ENCODE measurements around the gene IL25. TPM values are rescaled to one million over a fixed set of nuclear protein-coding genes. Genes with fewer than 3 reads are reported as not detected.

IL25 gene
- total RNA-seq, 1 donor from 2014 or later, result not detected

GRCh38 chr14:23361763-23362162, 10.8 kb upstream of the IL25 start:
- no peak overlapping the region for H3K4me3 Mint-ChIP-seq
- no peak overlapping the region for H3K27ac Mint-ChIP-seq
- no peak for TF ChIP-seq CTCF (IDR thresholded peaks at IDR 0.05)
- intact Hi-C loops (cut with micrococcal nuclease), result no loop called here
- ATAC-seq (ENCODE audit: low read depth), result no peak
- H3K4me1 Mint-ChIP-seq, result no peaks in the 10 kb centered on the region
- no peaks in the 10 kb centered on the region for H3K36me3 Mint-ChIP-seq (ENCODE audit: low read depth)
- ChIA-PET CTCF (no interaction called here), POLR2A (no interaction called here)
- H3K27me3 Mint-ChIP-seq, result peaks cover 29% of the 10 kb centered on the region
- H3K9me3 Mint-ChIP-seq, result no peaks in the 10 kb centered on the region
- no peak for DNase-seq

GRCh38 chr14:23362200-23362599, 10.4 kb upstream of the IL25 start:
- CTCF ChIA-PET, result no interaction called here
- DNase-seq (no peak), ATAC-seq (ENCODE audit: low read depth) (no peak)
- H3K27ac Mint-ChIP-seq, result no peak overlapping the region
- no peaks in the 10 kb centered on the region for H3K9me3 Mint-ChIP-seq
- H3K4me3 Mint-ChIP-seq, result no peak overlapping the region
- intact Hi-C loops (cut with micrococcal nuclease), result no loop called here
- peaks cover 33% of the 10 kb centered on the region for H3K27me3 Mint-ChIP-seq
- TF ChIP-seq CTCF (IDR thresholded peaks at IDR 0.05), result no peak
- POLR2A ChIA-PET, result no interaction called here
- H3K36me3 Mint-ChIP-seq (ENCODE audit: low read depth), result no peaks in the 10 kb centered on the region
- H3K4me1 Mint-ChIP-seq, result no peaks in the 10 kb centered on the region

- no peak overlapping the region for H3K27ac Mint-ChIP-seq
- POLR2A ChIA-PET, result no interaction called here
Observed at GRCh38 chr14:23364164-23365035, 8.2 kb upstream of the IL25 start.

GRCh38 chr14:23365036-23365731, 7.4 kb upstream of the IL25 start, which contains the start of gene EFS:
Gene EFS, minus strand, starts transcription at chr14:23365172. Its CDS starts 147 bp downstream, at chr14:23365025.
- H3K27me3 Mint-ChIP-seq, result peaks cover 41% of the 10 kb centered on the region
- POLR2A ChIA-PET, result no interaction called here
- no peaks in the 10 kb centered on the region for H3K9me3 Mint-ChIP-seq
- no peak for TF ChIP-seq CTCF (IDR thresholded peaks at IDR 0.05)
- H3K36me3 Mint-ChIP-seq (ENCODE audit: low read depth), result no peaks in the 10 kb centered on the region
- intact Hi-C loops (cut with micrococcal nuclease), result no loop called here
- no peaks in the 10 kb centered on the region for H3K4me1 Mint-ChIP-seq
- CTCF ChIA-PET, result no interaction called here
- H3K27ac Mint-ChIP-seq, result no peak within 1 kb of the TSS
- no peak for DNase-seq
- no peak for ATAC-seq (ENCODE audit: low read depth)
- H3K4me3 Mint-ChIP-seq, result no peak within 1 kb of the TSS

More at GRCh38 chr14:23364164-23365035, 8.2 kb upstream of the IL25 start:
- Mint-ChIP-seq H3K27me3 (peaks cover 43% of the 10 kb centered on the region), H3K4me1 (no peaks in the 10 kb centered on the region), H3K9me3 (no peaks in the 10 kb centered on the region), H3K36me3 (ENCODE audit: low read depth) (no peaks in the 10 kb centered on the region), H3K4me3 (no peak overlapping the region)
- no peak for TF ChIP-seq CTCF (IDR thresholded peaks at IDR 0.05)
- no peak for DNase-seq
- intact Hi-C loops (cut with micrococcal nuclease), result no loop called here
- CTCF ChIA-PET, result no interaction called here
- no peak for ATAC-seq (ENCODE audit: low read depth)

GRCh38 chr14:23365732-23366425, 6.7 kb upstream of the IL25 start:
- POLR2A ChIA-PET, result no interaction called here
- intact Hi-C loops (cut with micrococcal nuclease), result no loop called here
- DNase-seq (no peak), ATAC-seq (ENCODE audit: low read depth) (no peak)
- Mint-ChIP-seq H3K27ac (no peak overlapping the region), H3K4me3 (no peak overlapping the region), H3K27me3 (peaks cover 40% of the 10 kb centered on the region), H3K4me1 (no peaks in the 10 kb centered on the region), H3K36me3 (ENCODE audit: low read depth) (no peaks in the 10 kb centered on the region), H3K9me3 (no peaks in the 10 kb centered on the region)
- CTCF ChIA-PET, result no interaction called here
- no peak for TF ChIP-seq CTCF (IDR thresholded peaks at IDR 0.05)

Measured in activated B cell treated with CpG ODN at 0.5 μM for 24 hours (primary cell).